K562 (cell line): ENCODE measurements around the gene ASF1B. TPM values are rescaled to one million over a fixed set of nuclear protein-coding genes. Genes with fewer than 3 reads are reported as not detected.

ENCODE experiments used
- E2F3 ChIP-seq: fragments of 250-450 bp; sonication (Bioruptor Pico); IDR thresholded peaks from 2 replicates; pipeline ENCODE4 v1.4.0; 2020; ENCODE audit warnings: mild to moderate bottlenecking
- ETS2 ChIP-seq: IDR thresholded peaks from 2 replicates; pipeline ENCODE4 v1.6.1; 2016; ENCODE audit warnings: borderline replicate concordance, missing genetic modification characterization, mild to moderate bottlenecking, moderate library complexity, missing compliant biosample characterization; ENCODE audit not compliant: poor library complexity, severe bottlenecking
- GATAD2B ChIP-seq: fragments of 450-650 bp; IDR thresholded peaks from 2 replicates; pipeline ENCODE4 v1.6.1; 2017; ENCODE audit warnings: mild to moderate bottlenecking, borderline replicate concordance
- ID3 ChIP-seq, 2 experiments: fragments of 250-450 bp in 1 of 2; fragments of 450-650 bp in 1 of 2; sonication (Bioruptor Pico) in 1 of 2; IDR thresholded peaks; 2 replicates each; pipeline versions ENCODE4 v1.6.1 to v1.8.0; 2016 to 2021; ENCODE audit warnings: mild to moderate bottlenecking in 2 of 2, moderate library complexity in 2 of 2, missing compliant biosample characterization in 1 of 2, missing genetic modification characterization in 1 of 2
- NR4A1 ChIP-seq, 2 experiments: fragments of 250-450 bp in 1 of 2; fragments of 450-650 bp in 1 of 2; sonication (Bioruptor Pico) in 1 of 2; IDR thresholded peaks; 2 replicates each; pipeline versions ENCODE4 v1.4.0 to v1.6.1; 2016 to 2020; ENCODE audit warnings: mild to moderate bottlenecking in 2 of 2, missing compliant biosample characterization in 1 of 2, missing genetic modification characterization in 1 of 2, moderate library complexity in 1 of 2
- RB1 ChIP-seq: fragments of 450-650 bp; IDR thresholded peaks from 2 replicates; pipeline ENCODE4 v1.6.1; 2017; ENCODE audit warnings: low read depth, mild to moderate bottlenecking
- RUNX1 ChIP-seq: sonication (generic); IDR thresholded peaks from 2 replicates; pipeline ENCODE4 v1.6.1; 2016; ENCODE audit warnings: antibody characterized with exemption, low read depth
- SMAD4 ChIP-seq: fragments of 250-450 bp; sonication (Bioruptor Pico); conservative IDR thresholded peaks from 2 replicates; pipeline ENCODE4 v1.8.0; 2021; ENCODE audit warnings: inconsistent platforms, mild to moderate bottlenecking, moderate library complexity
- SOX6 ChIP-seq: fragments of 450-650 bp; IDR thresholded peaks from 2 replicates; pipeline ENCODE4 v1.6.1; 2014; ENCODE audit warnings: mild to moderate bottlenecking
- TBL1XR1 ChIP-seq, 2 experiments: IDR thresholded peaks; 2 replicates each; pipeline ENCODE4 v1.6.1; 2012; ENCODE audit warnings: improper control_type of control experiment in 2 of 2, low read length in 2 of 2, mild to moderate bottlenecking in 1 of 2
- TEAD1 ChIP-seq, 2 experiments: fragments of 450-650 bp in 1 of 2; sonication (generic) in 1 of 2; formaldehyde crosslinking; IDR thresholded peaks; 2 replicates each; pipeline versions ENCODE4 v1.4.0 to v1.8.0; 2020 to 2022; ENCODE audit warnings: mild to moderate bottlenecking in 2 of 2, missing genetic modification reagents in 1 of 2
- TEAD2 ChIP-seq: fragments of 450-650 bp; IDR thresholded peaks from 2 replicates; pipeline ENCODE4 v1.6.1; 2016; ENCODE audit warnings: missing genetic modification characterization, control low read depth, missing compliant biosample characterization
- ZBTB7A ChIP-seq: IDR thresholded peaks from 2 replicates; pipeline ENCODE4 v1.6.1; 2011; ENCODE audit warnings: low read depth, mild to moderate bottlenecking, low read length, moderate library complexity, borderline replicate concordance; ENCODE audit not compliant: control insufficient read depth
- ZNF134 ChIP-seq: fragments of 250-450 bp; sonication (Bioruptor Pico); conservative IDR thresholded peaks from 2 replicates; pipeline ENCODE4 v1.4.0; 2020
- ZNF592 ChIP-seq: fragments of 450-650 bp; IDR thresholded peaks from 2 replicates; pipeline ENCODE4 v1.6.1; 2017; ENCODE audit warnings: antibody characterized with exemption, mild to moderate bottlenecking
- ZNF695 ChIP-seq: fragments of 450-650 bp; formaldehyde crosslinking; IDR thresholded peaks from 2 replicates; pipeline ENCODE4 v1.4.0; 2020; ENCODE audit warnings: mild to moderate bottlenecking, moderate library complexity
- ZNF780A ChIP-seq: fragments of 250-450 bp; sonication (Bioruptor Pico); IDR thresholded peaks from 2 replicates; pipeline ENCODE4 v1.5.0; 2021; ENCODE audit warnings: mild to moderate bottlenecking
- polyA plus RNA-seq, 8 experiments: library from polyadenylated mRNA; depleted of rRNA in 4 of 8; stranded (reverse) in 5 of 8; unstranded in 3 of 8; fragments of >200 nt; fragmentation: Nextera tagmentation in 2 of 8; fragmentation: Illumina TruSeq in 1 of 8; extraction: Ambion mirVana in 2 of 8; extraction: Trizol in 1 of 8; gene quantifications; 2 replicates each; pipeline versions ENCODE4 v1.2.1 to v1.2.3, GENCODE V29; 2011 to 2014; ENCODE audit warnings: inconsistent platforms in 1 of 8, missing spikeins in 1 of 8
- total RNA-seq, 7 experiments: library from RNA; depleted of rRNA in 6 of 7; stranded (reverse); fragments of >200 nt in 6 of 7; fragmentation: Illumina TruSeq in 2 of 7; extraction: Trizol in 2 of 7; gene quantifications; 2 replicates each; pipeline versions ENCODE4 v1.2.1 to v1.2.3, GENCODE V29; 2011 to 2021; ENCODE audit warnings: low replicate concordance in 1 of 7
- TF ChIP-seq, protein P1 (sequence below), 2 experiments: IDR thresholded peaks; 2 replicates each; pipeline ENCODE4 v1.6.1; 2011; ENCODE audit warnings: borderline replicate concordance in 1 of 2, control low read depth in 1 of 2, low read depth in 1 of 2, low read length in 1 of 2, mild to moderate bottlenecking in 1 of 2, mixed read lengths in 1 of 2, moderate library complexity in 1 of 2; ENCODE audit not compliant: insufficient read depth in 1 of 2, insufficient read length in 1 of 2, poor library complexity in 1 of 2, severe bottlenecking in 1 of 2; ENCODE audit errors: extremely low read depth in 1 of 2

Gene ASF1B
- total and polyA plus RNA-seq, 9 of the 15 experiments (the other 6 are each of a cell fraction or from before 2014, with no cell fraction given): 6.0 to 69.4 (median 53.3) TPM

DNA sequence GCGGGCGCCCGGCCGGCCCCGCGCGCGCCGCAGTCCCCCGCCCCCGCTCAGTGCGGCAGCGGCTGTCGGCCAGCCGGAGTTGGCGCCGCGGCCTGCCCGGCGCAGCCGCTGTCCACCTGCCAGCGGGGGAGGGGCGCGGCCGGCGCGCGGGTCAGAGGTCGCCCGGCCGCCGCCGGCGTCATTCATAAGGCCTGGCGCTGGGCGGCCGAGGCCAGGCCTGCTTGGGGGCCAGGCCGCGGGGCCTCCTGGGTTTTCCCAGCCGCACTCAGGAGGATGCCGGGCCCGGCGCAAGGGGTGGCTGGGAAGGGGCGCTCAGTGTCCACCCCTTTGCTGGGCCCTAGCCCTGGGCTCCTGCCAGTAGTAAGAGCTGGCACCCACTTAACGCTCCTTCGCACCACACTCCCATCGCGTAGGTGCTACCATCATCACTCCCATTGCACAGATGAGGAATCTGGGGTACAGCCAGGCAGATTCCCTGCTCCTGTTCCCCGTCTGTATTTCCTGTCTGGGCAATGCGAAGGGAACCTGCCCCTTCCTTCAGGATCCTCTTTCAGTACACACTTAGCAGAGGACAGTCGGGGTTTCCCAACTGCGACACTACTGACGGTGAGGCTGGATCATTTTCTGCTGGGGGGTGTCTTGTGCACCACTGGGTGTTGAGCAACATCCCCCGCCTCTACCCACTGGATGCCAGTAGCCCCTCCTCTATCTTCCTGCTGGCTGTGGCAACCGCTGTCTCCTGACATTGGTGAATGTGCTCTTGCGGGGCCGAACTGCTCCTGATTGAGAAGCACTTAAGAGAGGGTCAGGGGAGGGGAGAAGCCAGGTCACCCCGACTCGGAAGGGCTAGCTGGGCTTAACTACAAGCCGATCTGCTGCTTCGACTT lies 18.0 kb downstream of the ASF1B start (continued):
- TF ChIP-seq ZNF592 (peak; percentile 87), RB1 (peak; percentile 76), TEAD1 (CRISPR knock-in tag; IDR thresholded peaks at IDR 0.05) (0 out of 4 replicates have a peak, but pooled peaks of 1 of the 2 experiments have one; percentile 30), RUNX1 (0 out of 2 replicates have a peak, but pooled peaks have one; percentile 53), ZNF134 (CRISPR knock-in tag) (0 out of 2 replicates have a peak, but pooled peaks have one; percentile 8), ETS2 (tag) (no peak), GATAD2B (peak; percentile 74), SOX6 (0 out of 2 replicates have a peak, but pooled peaks have one; percentile 30), TBL1XR1 (IDR thresholded peaks at IDR 0.05; ENCODE audit: low read length in 2 of 2) (no peak), SMAD4 (CRISPR knock-in tag) (peak; percentile 91), ZNF780A (CRISPR knock-in tag) (no peak), ZNF695 (CRISPR knock-in tag) (0 out of 2 replicates have a peak, but pooled peaks have one; percentile 15), TEAD2 (no peak), NR4A1 (CRISPR knock-in tag; IDR thresholded peaks at IDR 0.05) (no peak), NR4A1 (tag; IDR thresholded peaks at IDR 0.05) (peak; percentile 50; the same call in 1 of the 2 replicates), ZBTB7A (peak; percentile 25; the same call in 1 of the 2 replicates), E2F3 (CRISPR knock-in tag) (no peak; the same call in 1 of the 2 replicates), ID3 (CRISPR knock-in tag; IDR thresholded peaks at IDR 0.05) (no peak), ID3 (tag; IDR thresholded peaks at IDR 0.05) (0 out of 2 replicates have a peak, but pooled peaks have one; percentile 52)
- TF ChIP-seq, protein P1, sequence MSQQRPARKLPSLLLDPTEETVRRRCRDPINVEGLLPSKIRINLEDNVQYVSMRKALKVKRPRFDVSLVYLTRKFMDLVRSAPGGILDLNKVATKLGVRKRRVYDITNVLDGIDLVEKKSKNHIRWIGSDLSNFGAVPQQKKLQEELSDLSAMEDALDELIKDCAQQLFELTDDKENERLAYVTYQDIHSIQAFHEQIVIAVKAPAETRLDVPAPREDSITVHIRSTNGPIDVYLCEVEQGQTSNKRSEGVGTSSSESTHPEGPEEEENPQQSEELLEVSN (IDR thresholded peaks at IDR 0.05; ENCODE audit: borderline replicate concordance in 1 of 2, extremely low read depth in 1 of 2, insufficient read depth in 1 of 2, insufficient read length in 1 of 2, low read depth in 1 of 2, low read length in 1 of 2, poor library complexity in 1 of 2, severe bottlenecking in 1 of 2): peak in 1 of 2 experiments; percentile 72
